ENCODE results near the gene MEIOB. TPM values are rescaled to one million over a fixed set of nuclear protein-coding genes. Genes with fewer than 3 reads are reported as not detected.

Gene MEIOB
- total RNA-seq, 1 donor from 2014 or later: not detected

DNA sequence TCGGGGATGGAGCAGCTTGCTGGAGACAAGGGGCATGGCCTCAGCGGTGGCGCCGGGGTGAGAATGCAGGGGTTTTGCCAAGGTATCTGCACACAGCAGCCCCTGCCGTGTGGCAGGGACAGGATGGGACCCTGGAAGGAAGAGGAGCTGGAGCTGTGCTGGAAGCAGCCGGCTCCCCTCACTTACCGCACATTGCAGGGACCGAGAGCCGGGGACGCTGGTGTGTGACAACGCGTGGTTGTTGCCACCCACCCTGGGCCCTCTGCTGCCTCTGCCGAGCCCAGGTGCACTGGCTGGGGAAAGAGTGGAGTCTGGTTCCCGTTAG is 86.2 kb downstream of the MEIOB start:
- DNase-seq: no peak

DNA sequence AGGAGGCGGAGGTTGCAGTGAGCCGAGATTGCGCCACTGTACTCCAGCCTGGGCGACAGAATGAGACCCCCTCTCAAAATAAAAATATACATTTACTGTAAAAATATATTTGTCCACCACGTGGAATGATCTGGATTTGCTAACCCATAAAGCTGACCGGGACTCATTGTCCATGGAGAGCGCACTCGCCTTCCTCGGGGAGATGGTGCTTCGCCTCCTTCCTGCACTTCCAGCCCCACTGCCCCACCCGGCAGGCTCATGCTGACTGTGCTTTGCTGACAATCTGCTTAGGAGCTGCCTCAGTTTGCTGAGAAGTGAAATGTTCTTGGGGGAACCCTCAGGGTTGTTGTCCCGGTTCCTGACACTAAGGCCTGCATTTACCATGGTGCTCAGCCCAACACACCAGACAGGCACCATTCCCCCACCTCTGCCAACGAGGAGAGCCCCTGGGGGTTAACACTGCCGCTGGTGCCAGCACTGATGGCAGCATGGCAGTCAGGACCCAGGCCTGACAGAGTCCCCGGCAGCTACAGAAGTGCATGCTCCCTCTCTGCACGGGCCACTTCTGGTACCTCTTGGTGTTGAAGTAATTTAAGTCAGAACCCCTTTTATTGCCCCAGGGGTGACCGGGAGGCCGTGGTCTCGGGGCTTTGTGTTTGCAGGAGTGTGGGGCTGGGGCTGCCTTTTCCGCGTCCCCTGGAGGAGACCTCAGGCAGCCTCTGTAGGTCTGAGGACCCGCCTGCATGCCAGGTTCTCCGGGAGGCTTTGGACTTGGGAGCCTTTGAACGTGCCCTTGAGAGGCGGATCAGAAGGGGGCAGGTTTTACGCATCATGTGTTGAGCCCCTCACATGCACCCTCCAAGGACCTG is 86.8 kb downstream of the MEIOB start:
- DNase-seq: no peak

Other genes with a start within 250 kb of the MEIOB start
- 28.5 TPM for gene JPT2, start 193.9 kb downstream of the MEIOB start, total RNA-seq
- 84.5 TPM for gene MAPK8IP3, start 166.0 kb downstream of the MEIOB start, total RNA-seq
- gene NME3, start 100.6 kb downstream of the MEIOB start, total RNA-seq: 26.2 TPM
- 6.9 TPM for gene EME2, start 99.4 kb downstream of the MEIOB start, total RNA-seq
- 30.6 TPM for gene MRPS34, start 99.0 kb downstream of the MEIOB start, total RNA-seq
- 60.5 TPM for gene SPSB3, start 89.6 kb downstream of the MEIOB start, total RNA-seq
- 37.9 TPM for gene NUBP2, start 89.2 kb downstream of the MEIOB start, total RNA-seq
- not detected for gene IGFALS, start 78.5 kb downstream of the MEIOB start, total RNA-seq
- 49.1 TPM for gene HAGH, start 45.3 kb downstream of the MEIOB start, total RNA-seq
- gene FAHD1, start 45.0 kb downstream of the MEIOB start, total RNA-seq: 63.6 TPM
- gene HS3ST6, start 46.3 kb upstream of the MEIOB start, total RNA-seq: not detected
- gene MSRB1, start 71.0 kb upstream of the MEIOB start, total RNA-seq: 3.6 TPM
- gene RPL3L, start 82.5 kb upstream of the MEIOB start, total RNA-seq: not detected
- gene NDUFB10, start 87.4 kb upstream of the MEIOB start, total RNA-seq: 63.9 TPM
- gene RPS2, start 92.7 kb upstream of the MEIOB start, total RNA-seq: 1,574 TPM
- gene RNF151, start 94.7 kb upstream of the MEIOB start, total RNA-seq: not detected
- gene TBL3, start 99.9 kb upstream of the MEIOB start, total RNA-seq: 12.0 TPM
- gene NOXO1, start 109.3 kb upstream of the MEIOB start, total RNA-seq: 0.78 TPM
- 10.9 TPM for gene GFER, start 112.0 kb upstream of the MEIOB start, total RNA-seq
- gene SYNGR3, start 117.8 kb upstream of the MEIOB start, total RNA-seq: 81.3 TPM
- 5.5 TPM for gene ZNF598, start 137.7 kb upstream of the MEIOB start, total RNA-seq
- gene NPW, start 147.6 kb upstream of the MEIOB start, total RNA-seq: not detected
- 9.8 TPM for gene NHERF2, start 154.7 kb upstream of the MEIOB start, total RNA-seq
- gene NTHL1, start 175.7 kb upstream of the MEIOB start, total RNA-seq: 20.3 TPM
- gene TSC2, start 175.8 kb upstream of the MEIOB start, total RNA-seq: 47.3 TPM

Measured in occipital lobe (tissue), 2 donors.